HEK293 (cell line): ENCODE data around the gene HIPK1.

Experiments used
- CTCF ChIA-PET: fragments of 350-600 bp; formaldehyde crosslinking; extraction: SDS; loops from one replicate; lab custom pipeline; 2021; ENCODE audit warnings: antibody characterized with exemption; lab: Yijun Ruan, JAX
- POLR2A ChIA-PET: fragments of 300-600 bp; formaldehyde crosslinking; extraction: SDS; loops from one replicate; lab custom pipeline; 2020; ENCODE audit warnings: antibody characterized with exemption, inconsistent platforms; lab: Yijun Ruan, JAX
- H3K27ac ChIP-seq: fragments of 200-500 bp; sonication (Bioruptor generic); 2 replicates; pipeline ENCODE4 v1.5.1; 2014; ENCODE audit warnings: low read depth, low read length, control low read depth, inconsistent platforms; ENCODE audit errors: extremely low read depth
- H3K36me3 ChIP-seq, 2 experiments: fragments of 200-500 bp in 1 of 2; sonication (Bioruptor generic) in 1 of 2; 1 replicate in 1 of 2; 2 replicates in 1 of 2; pipeline ENCODE4 v1.5.1; 2014 to 2017; ENCODE audit warnings: inconsistent platforms in 2 of 2, low read length in 2 of 2; ENCODE audit not compliant: control insufficient read depth in 2 of 2, insufficient read depth in 1 of 2
- H3K4me1 ChIP-seq: fragments of 200-500 bp; sonication (Bioruptor generic); 2 replicates; pipeline ENCODE4 v1.5.1; 2014; ENCODE audit warnings: mild to moderate bottlenecking, low read length, inconsistent platforms; ENCODE audit not compliant: control insufficient read depth, insufficient read depth
- H3K4me3 ChIP-seq: 2 replicates; pipeline ENCODE4 v1.5.1; 2011; ENCODE audit warnings: low read depth, mild to moderate bottlenecking, control low read depth, low read length, moderate library complexity
- H3K9me3 ChIP-seq: fragments of 200-500 bp; sonication (Bioruptor generic); 2 replicates; pipeline ENCODE4 v1.5.1; 2014; ENCODE audit warnings: low read depth, low read length, inconsistent platforms; ENCODE audit not compliant: control insufficient read depth, insufficient read depth
- BCL11B ChIP-seq: fragments of 450-650 bp; formaldehyde crosslinking; IDR thresholded peaks from 2 replicates; pipeline ENCODE4 v1.5.1; 2016; ENCODE audit warnings: low read depth, missing biosample characterization, missing genetic modification characterization
- FEZF1 ChIP-seq: fragments of 450-650 bp; formaldehyde crosslinking; IDR thresholded peaks from 2 replicates; pipeline ENCODE4 v1.5.1; 2016; ENCODE audit warnings: missing biosample characterization, missing genetic modification characterization
- GFI1B ChIP-seq: fragments of 450-650 bp; formaldehyde crosslinking; IDR thresholded peaks from 2 replicates; pipeline ENCODE4 v1.5.1; 2016; ENCODE audit warnings: missing biosample characterization, missing genetic modification characterization
- IKZF3 ChIP-seq: fragments of 450-650 bp; IDR thresholded peaks from 2 replicates; pipeline ENCODE4 v1.5.0; 2018; ENCODE audit warnings: missing biosample characterization, mild to moderate bottlenecking, missing genetic modification characterization, moderate library complexity
- INSM2 ChIP-seq: fragments of 450-650 bp; formaldehyde crosslinking; IDR thresholded peaks from 2 replicates; pipeline ENCODE4 v1.5.1; 2016; ENCODE audit warnings: missing biosample characterization, missing genetic modification characterization
- MYNN ChIP-seq: fragments of 450-650 bp; formaldehyde crosslinking; IDR thresholded peaks from 2 replicates; pipeline ENCODE4 v1.5.1; 2016; ENCODE audit warnings: missing biosample characterization, missing genetic modification characterization, borderline replicate concordance
- PRDM6 ChIP-seq: fragments of 450-650 bp; formaldehyde crosslinking; IDR thresholded peaks from 2 replicates; pipeline ENCODE4 v1.5.1; 2017; ENCODE audit warnings: missing biosample characterization, missing genetic modification characterization
- SP2 ChIP-seq: fragments of 450-650 bp; formaldehyde crosslinking; IDR thresholded peaks from 2 replicates; pipeline ENCODE4 v1.5.1; 2016; ENCODE audit warnings: missing biosample characterization, missing genetic modification characterization
- ZBTB11 ChIP-seq: fragments of 450-650 bp; formaldehyde crosslinking; conservative IDR thresholded peaks from 2 replicates; pipeline ENCODE4 v1.5.1; 2016; ENCODE audit warnings: low read depth, missing biosample characterization, missing genetic modification characterization
- ZFHX2 ChIP-seq: fragments of 450-650 bp; formaldehyde crosslinking; conservative IDR thresholded peaks from 2 replicates; pipeline ENCODE4 v1.5.1; 2016; ENCODE audit warnings: missing biosample characterization, missing genetic modification characterization
- ZFP3 ChIP-seq: fragments of 450-650 bp; formaldehyde crosslinking; IDR thresholded peaks from 2 replicates; pipeline ENCODE4 v1.5.1; 2016; ENCODE audit warnings: low read depth, missing biosample characterization, missing genetic modification characterization
- ZNF112 ChIP-seq: fragments of 450-650 bp; formaldehyde crosslinking; IDR thresholded peaks from 2 replicates; pipeline ENCODE4 v1.5.0; 2017; ENCODE audit warnings: missing biosample characterization, missing genetic modification characterization
- ZNF133 ChIP-seq: fragments of 450-650 bp; formaldehyde crosslinking; IDR thresholded peaks from 2 replicates; pipeline ENCODE4 v1.5.1; 2016; ENCODE audit warnings: missing biosample characterization, missing genetic modification characterization
- ZNF155 ChIP-seq: fragments of 450-650 bp; formaldehyde crosslinking; IDR thresholded peaks from 2 replicates; pipeline ENCODE4 v1.5.1; 2016; ENCODE audit warnings: missing biosample characterization, missing genetic modification characterization
- ZNF26 ChIP-seq: fragments of 450-650 bp; formaldehyde crosslinking; IDR thresholded peaks from 2 replicates; pipeline ENCODE4 v1.5.1; 2016; ENCODE audit warnings: missing biosample characterization, missing genetic modification characterization
- ZNF292 ChIP-seq: fragments of 450-650 bp; formaldehyde crosslinking; IDR thresholded peaks from 2 replicates; pipeline ENCODE4 v1.5.1; 2016; ENCODE audit warnings: low read depth, missing biosample characterization, missing genetic modification characterization, borderline replicate concordance
- ZNF610 ChIP-seq: fragments of 450-650 bp; formaldehyde crosslinking; IDR thresholded peaks from 2 replicates; pipeline ENCODE4 v1.5.1; 2016; ENCODE audit warnings: missing biosample characterization, missing genetic modification characterization, borderline replicate concordance
- ZNF629 ChIP-seq: fragments of 450-650 bp; formaldehyde crosslinking; IDR thresholded peaks from 2 replicates; pipeline ENCODE4 v1.5.1; 2017; ENCODE audit warnings: missing biosample characterization, missing genetic modification characterization
- ZNF791 ChIP-seq: fragments of 450-650 bp; formaldehyde crosslinking; IDR thresholded peaks from 2 replicates; pipeline ENCODE4 v1.5.1; 2016; ENCODE audit warnings: missing biosample characterization, missing genetic modification characterization
- ZNF792 ChIP-seq: fragments of 450-650 bp; formaldehyde crosslinking; IDR thresholded peaks from 2 replicates; pipeline ENCODE4 v1.5.1; 2016; ENCODE audit warnings: missing biosample characterization, missing genetic modification characterization
- ZXDB ChIP-seq: fragments of 450-650 bp; formaldehyde crosslinking; IDR thresholded peaks from 2 replicates; pipeline ENCODE4 v1.5.1; 2016; ENCODE audit warnings: missing biosample characterization, missing genetic modification characterization

HIPK1 gene

GRCh38 chr1:113931451-113931851, 2.3 kb downstream of the HIPK1 start:
- CTCF ChIA-PET: interaction anchor here (0.6 to 1.4 kb wide), 4 partner anchors 18 to 351 kb away, joined by 3 to 6 read pairs (median 4); no protein-coding TSS in a partner anchor
- TF ChIP-seq ZBTB11 (tag by site-specific recombination): no peak
- peak; percentile 47; the same call in 1 of the 2 replicates for TF ChIP-seq MYNN (tag by site-specific recombination)
- TF ChIP-seq ZXDB (tag by site-specific recombination): peak; percentile 51; the same call in 1 of the 2 replicates
- peak; percentile 11; the same call in 1 of the 2 replicates for TF ChIP-seq ZNF629 (tag by site-specific recombination)
- TF ChIP-seq ZNF112 (tag by site-specific recombination): no peak
- TF ChIP-seq IKZF3 (tag by site-specific recombination): 0 out of 2 replicates have a peak, but pooled peaks have one; percentile 2
- TF ChIP-seq ZNF791 (tag by site-specific recombination): no peak
- peak; percentile 23; the same call in 1 of the 2 replicates for TF ChIP-seq FEZF1
- peak; percentile 91 for TF ChIP-seq PRDM6
- TF ChIP-seq ZNF26 (tag by site-specific recombination): no peak
- no peak for TF ChIP-seq ZNF610 (tag by site-specific recombination)
- TF ChIP-seq, all 188 proteins: peak for 6
- H3K9me3 ChIP-seq: no peaks in the 10 kb centered on the region
- POLR2A ChIA-PET: interaction anchor here (0.9 to 5.3 kb wide), 2 partner anchors 17 to 26 kb away, joined by 3 to 84 read pairs; partner anchors contain the start of genes AP4B1 and DCLRE1B
- peaks cover 3% of the 10 kb centered on the region for H3K4me1 ChIP-seq
- 0 out of 2 replicates have a peak overlapping the region, but pooled peaks have one; percentile 6 for H3K27ac ChIP-seq
- peak overlapping the region; percentile 6; the same call in 1 of the 2 replicates for H3K4me3 ChIP-seq
- no peaks in the 10 kb centered on the region for H3K36me3 ChIP-seq

- peaks cover 3% of the 10 kb centered on the region for H3K4me1 ChIP-seq
- no peak overlapping the region for H3K27ac ChIP-seq
- TF ChIP-seq ZNF292 (tag by site-specific recombination) (no peak), ZNF133 (tag by site-specific recombination) (no peak), ZFHX2 (tag by site-specific recombination) (no peak), ZFP3 (tag by site-specific recombination) (no peak), INSM2 (tag by site-specific recombination) (no peak), SP2 (tag by site-specific recombination) (no peak), ZNF155 (tag by site-specific recombination) (no peak), ZNF792 (tag by site-specific recombination) (no peak), BCL11B (no peak), GFI1B (no peak)
- no peaks in the 10 kb centered on the region for H3K9me3 ChIP-seq
- H3K36me3 ChIP-seq: no peaks in the 10 kb centered on the region; a peak in 1 of 3 replicates
- no peak overlapping the region for H3K4me3 ChIP-seq
- ChIA-PET CTCF (no interaction called here), POLR2A (no interaction called here)
These were observed 4.9 kb downstream of the HIPK1 start for GRCh38 chr1:113934006-113934405.
